Endothelial cell of umbilical vein (primary cell): Measurements from ENCODE around the gene ZMIZ1. TPM values are rescaled to one million over a fixed set of nuclear protein-coding genes. Genes with fewer than 3 reads are reported as not detected.

Experiments
- BruUV-seq: library from RNA; stranded (reverse); fragments of 400-500 nt; replicated peaks from 2 replicates; lab custom pipeline; 2021; lab: Mats Ljungman, UMichigan
- CTCF ChIA-PET: fragments of 300-600, 350-600 bp; sonication (Branson Sonifier 250); formaldehyde crosslinking; loops from one replicate; lab custom pipeline; 2021; ENCODE audit warnings: antibody characterized with exemption, inconsistent platforms; lab: Charles Lee
- POLR2A ChIA-PET: fragments of 300-600, 350-600 bp; sonication (Branson Sonifier 250); formaldehyde crosslinking; loops from one replicate; lab custom pipeline; 2021; ENCODE audit warnings: antibody characterized with exemption, inconsistent platforms; lab: Charles Lee
- DNase-seq: peaks from one replicate; pipeline ENCODE4 v3.0.0-alpha.2; 2011; ENCODE audit warnings: low read depth, low spot score
- FAIRE-seq: peaks from 2 replicates; lab custom pipeline; 2011; peaks lifted over from hg19 to GRCh38; lab: Jason Lieb, UNC
- H2AFZ ChIP-seq: 2 replicates; pipeline ENCODE4 v1.6.0; 2012; ENCODE audit warnings: low read depth, low read length, control low read depth, inconsistent platforms
- H3K27ac ChIP-seq: 2 replicates; pipeline ENCODE4 v1.5.1; 2011; ENCODE audit warnings: low read depth, mild to moderate bottlenecking, control low read depth, low read length, moderate library complexity; ENCODE audit not compliant: insufficient read depth
- H3K27me3 ChIP-seq, 2 experiments: 2 replicates each; pipeline versions ENCODE4 v1.6.0 to v1.6.1; 2011; ENCODE audit warnings: low read length in 2 of 2, mixed read lengths in 1 of 2; ENCODE audit not compliant: control insufficient read depth in 2 of 2, insufficient read depth in 2 of 2
- H3K36me3 ChIP-seq, 2 experiments: 2 replicates in 1 of 2; 3 replicates in 1 of 2; pipeline ENCODE4 v1.5.1; 2011; ENCODE audit warnings: low read length in 2 of 2, mild to moderate bottlenecking in 1 of 2, moderate library complexity in 1 of 2; ENCODE audit not compliant: control insufficient read depth in 2 of 2, insufficient read depth in 2 of 2; ENCODE audit errors: extremely low read depth in 1 of 2
- H3K4me1 ChIP-seq: 3 replicates; pipeline ENCODE4 v1.5.1; 2011; ENCODE audit warnings: mild to moderate bottlenecking, low read length; ENCODE audit not compliant: control insufficient read depth, insufficient read depth; ENCODE audit errors: extremely low read depth
- H3K4me2 ChIP-seq: 2 replicates; pipeline ENCODE4 v1.6.1; 2011; ENCODE audit warnings: low read length, control low read depth, mixed read lengths; ENCODE audit not compliant: insufficient read depth
- H3K4me3 ChIP-seq, 3 experiments: fragments of 200-600 bp in 1 of 3; sonication (generic), shearing (Covaris generic) in 1 of 3; replicated peaks in 1 of 3; 2 replicates each; pipeline ENCODE4 v1.5.1; 2011 to 2016; ENCODE audit warnings: control low read depth in 3 of 3, low read length in 3 of 3, mild to moderate bottlenecking in 2 of 3, inconsistent platforms in 1 of 3, low read depth in 1 of 3, moderate library complexity in 1 of 3; ENCODE audit not compliant: insufficient read depth in 1 of 3
- H3K79me2 ChIP-seq: 2 replicates; pipeline ENCODE4 v1.6.0; 2012; ENCODE audit warnings: low read length, inconsistent platforms; ENCODE audit not compliant: control insufficient read depth, insufficient read depth
- H3K9ac ChIP-seq: replicated peaks from 2 replicates; pipeline ENCODE3; 2011; ENCODE audit warnings: low read length, control low read depth; ENCODE audit not compliant: insufficient read depth; ENCODE audit errors: extremely low read depth
- H3K9me1 ChIP-seq: replicated peaks from 3 replicates; pipeline ENCODE4 v1.6.0; 2011; ENCODE audit warnings: mild to moderate bottlenecking, low read length; ENCODE audit not compliant: control insufficient read depth, insufficient read depth; ENCODE audit errors: extremely low read depth
- H3K9me3 ChIP-seq: replicated peaks from 2 replicates; pipeline ENCODE4 v1.5.1; 2012; ENCODE audit warnings: low read length, inconsistent platforms; ENCODE audit not compliant: control insufficient read depth, insufficient read depth
- H4K20me1 ChIP-seq: replicated peaks from 2 replicates; pipeline ENCODE3; 2011; ENCODE audit warnings: mild to moderate bottlenecking, low read length; ENCODE audit not compliant: control insufficient read depth, insufficient read depth; ENCODE audit errors: extremely low read depth
- CTCF ChIP-seq, 2 donors: IDR thresholded peaks; 1 replicate in 1 of 2; 2 replicates in 1 of 2; pipeline ENCODE4 v1.5.1; 2011; ENCODE audit warnings: low read length in 2 of 2, mild to moderate bottlenecking in 2 of 2, moderate library complexity in 2 of 2, control low read depth in 1 of 2, inconsistent platforms in 1 of 2, low read depth in 1 of 2; ENCODE audit not compliant: insufficient read depth in 1 of 2; ENCODE audit errors: extremely low read depth in 1 of 2
- EZH2 ChIP-seq: IDR thresholded peaks from 2 replicates; pipeline ENCODE4 v1.6.1; 2012; ENCODE audit warnings: borderline replicate concordance, low read depth, mild to moderate bottlenecking, moderate library complexity, low read length, inconsistent platforms; ENCODE audit not compliant: severe bottlenecking
- FOS ChIP-seq: IDR thresholded peaks from 2 replicates; pipeline ENCODE4 v1.6.1; 2011; ENCODE audit warnings: mild to moderate bottlenecking, low read length, moderate library complexity, borderline replicate concordance; ENCODE audit not compliant: insufficient read depth
- GATA2 ChIP-seq: IDR thresholded peaks from 2 replicates; pipeline ENCODE4 v1.7.0; 2011; ENCODE audit warnings: low read depth, mild to moderate bottlenecking, moderate library complexity, mixed read lengths, low read length; ENCODE audit not compliant: insufficient read length, insufficient read depth
- JUN ChIP-seq: IDR thresholded peaks from 2 replicates; pipeline ENCODE4 v1.6.1; 2011; ENCODE audit warnings: borderline replicate concordance, low read depth; ENCODE audit not compliant: insufficient read length, insufficient read depth
- MAX ChIP-seq: IDR thresholded peaks from 2 replicates; pipeline ENCODE4 v1.6.1; 2011; ENCODE audit not compliant: insufficient read depth, insufficient read length
- MYC ChIP-seq: IDR thresholded peaks from one replicate; pipeline ENCODE4 v1.6.1; 2011; ENCODE audit warnings: mild to moderate bottlenecking, low read depth, low read length
- POLR2A ChIP-seq: IDR thresholded peaks from 2 replicates; pipeline ENCODE4 v1.6.1; 2012; ENCODE audit warnings: low read depth, mild to moderate bottlenecking, control low read depth, low read length
- POLR2AphosphoS5 ChIP-seq: IDR thresholded peaks from 2 replicates; pipeline ENCODE4 v1.6.1; 2012; ENCODE audit warnings: low read depth, mild to moderate bottlenecking, control low read depth, low read length, moderate library complexity; ENCODE audit not compliant: insufficient read depth
- dilution Hi-C: fragments of 300-500 bp; cut with MboI; formaldehyde crosslinking; loops from one replicate; pipeline ENCODE4 v1.15.0; 2019; ENCODE audit warnings: low sequenced_read_pairs; ENCODE audit not compliant: extremely low pct_ligation_motif_present
- intact Hi-C: fragments of 100-400 bp; cut with micrococcal nuclease; formaldehyde crosslinking; loops from one replicate; pipeline ENCODE4 v1.10.0; 2022
- polyA plus RNA-seq, 4 experiments: library from polyadenylated mRNA; depleted of rRNA in 3 of 4; stranded (reverse) in 3 of 4; unstranded in 1 of 4; fragments of >200 nt; gene quantifications; 2 replicates each; pipeline versions ENCODE4 v1.2.1 to v1.2.3, GENCODE V29; 2011 to 2012; ENCODE audit warnings: missing spikeins in 1 of 4
- total RNA-seq: library from RNA; stranded (reverse); gene quantifications from 2 replicates; pipeline ENCODE4 v1.2.3, GENCODE V29; 2021

The ZMIZ1 gene
- total and polyA plus RNA-seq, 2 donors (not counting 3 experiments of a cell fraction or from before 2014, with no cell fraction given) = 12.5 to 46.7 TPM

- TF ChIP-seq JUN = no peak
- no peak for TF ChIP-seq POLR2AphosphoS5
- no peak for TF ChIP-seq MYC
- no peak for TF ChIP-seq GATA2
- TF ChIP-seq MAX = no peak
- no peak for TF ChIP-seq POLR2A
- TF ChIP-seq FOS = no peak
- TF ChIP-seq EZH2 = no peak
- no peak for TF ChIP-seq CTCF (IDR thresholded peaks at IDR 0.05; ENCODE audit: extremely low read depth in 1 of 2, insufficient read depth in 1 of 2, low read depth in 1 of 2, low read length in 2 of 2)
- peak overlapping the region; percentile 58 for H3K27ac ChIP-seq
- H3K36me3 ChIP-seq = no peaks in the 10 kb centered on the region
- dilution Hi-C loops = no loop called here
- no peak overlapping the region for H2AFZ ChIP-seq
- FAIRE-seq = peak; percentile 75
- H3K9me1 ChIP-seq = no peaks in the 10 kb centered on the region
- H3K4me2 ChIP-seq = peak overlapping the region; percentile 8
- H3K79me2 ChIP-seq = peaks cover 78% of the 10 kb centered on the region
- H3K9ac ChIP-seq = no peak overlapping the region
- H3K4me1 ChIP-seq = peaks cover 39% of the 10 kb centered on the region
- no peaks in the 10 kb centered on the region for H3K27me3 ChIP-seq
- no peaks in the 10 kb centered on the region for H4K20me1 ChIP-seq
- BruUV-seq = no TSS peak
- H3K4me3 ChIP-seq = no peak overlapping the region
- CTCF ChIA-PET = interaction anchor here (0.7 to 0.9 kb wide), 3 partner anchors 9 to 41 kb away, joined by 3 read pairs; no protein-coding TSS in a partner anchor
- intact Hi-C loops = loop anchor here (1.0 to 5.0 kb wide), 3 partner anchors 20 to 101 kb away; partner anchors contain the start of gene PPIF
- H3K9me3 ChIP-seq = no peaks in the 10 kb centered on the region
- peak; percentile 59 for DNase-seq
- POLR2A ChIA-PET = interaction anchor here (0.8 kb wide), 1 partner anchor 19 kb away, joined by 3 read pairs; no protein-coding TSS in a partner anchor
These were observed 178.0 kb downstream of the ZMIZ1 start for GRCh38 chr10:79246606-79247275.
